HTERT RPE-1 (cell line): ENCODE results near the gene C5orf52.
"Not testable (repeated sequence)": the region's sequence is repeated elsewhere in the genome, so short reads cannot be mapped to it uniquely, and the experiment has no call there.

Experiments used
- in situ Hi-C: fragments of 300-500 bp; cut with MboI; formaldehyde crosslinking; loops from 4 replicates; pipeline ENCODE4 v1.14.3; 2020; ENCODE audit warnings: low sequenced_read_pairs

Gene C5orf52

GRCh38 chr5:157721159-157721558 lies 49.8 kb downstream of the C5orf52 start:
- in situ Hi-C loops: no loop called here

DNA sequence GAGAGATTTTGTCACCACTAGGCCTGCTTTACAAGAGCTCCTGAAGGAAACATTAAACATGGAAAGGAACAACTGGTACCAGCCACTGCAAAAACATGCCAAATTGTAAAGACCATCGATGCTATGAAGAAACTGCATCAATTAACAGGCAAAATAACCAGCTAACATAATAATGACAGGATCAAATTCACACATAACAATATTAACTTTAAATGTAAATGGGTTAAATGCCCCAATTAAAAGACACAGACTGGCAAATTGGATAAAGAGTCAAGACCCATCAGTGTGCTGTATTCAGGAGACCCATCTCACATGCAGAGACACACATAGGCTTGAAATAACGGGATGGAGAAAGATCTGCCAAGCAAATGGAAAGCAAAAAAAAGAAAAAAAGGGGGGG lies 51.6 kb downstream of the C5orf52 start:
- in situ Hi-C loops: not testable (repeated sequence)

DNA sequence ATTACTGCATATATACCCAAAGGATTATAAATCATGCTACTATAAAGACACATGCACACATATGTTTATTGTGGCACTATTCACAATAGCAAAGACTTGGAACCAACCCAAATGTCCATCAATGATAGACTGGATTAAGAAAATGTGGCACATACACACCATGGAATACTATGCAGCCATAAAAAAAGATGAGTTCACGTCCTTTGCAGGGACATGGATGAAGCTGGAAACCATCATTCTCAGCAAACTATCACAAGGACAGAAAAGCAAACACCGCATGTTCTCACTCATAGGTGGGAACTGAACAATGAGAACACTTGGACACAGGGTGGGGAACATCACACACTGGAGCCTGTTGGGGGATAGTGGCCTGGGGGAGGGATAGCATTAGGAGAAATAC lies 55.3 kb downstream of the C5orf52 start:
- in situ Hi-C loops: not testable (repeated sequence)

GRCh38 chr5:157727858-157728257 lies 56.5 kb downstream of the C5orf52 start:
- in situ Hi-C loops: not testable (repeated sequence)
